Measurements from ENCODE around the gene CPNE7.

Gene CPNE7

GRCh38 chr16:89575247-89576152 is at the start of gene CPNE7:
Gene CPNE7, plus strand, starts transcription at chr16:89575758. Its CDS starts 140 bp downstream, at chr16:89575898.
- Histone ChIP-seq H3K27ac (ENCODE audit: low read depth, low read length) (no peak within 1 kb of the TSS), H3K4me3 (ENCODE audit: low read depth, low read length) (peak within 1 kb of the TSS; percentile 70), H3K36me3 (ENCODE audit: control insufficient read depth, insufficient read depth, low read length) (peaks cover 17% of the 10 kb centered on the region), H3K4me1 (ENCODE audit: control insufficient read depth, insufficient read depth, low read length) (no peaks in the 10 kb centered on the region; the same call in 1 of the 2 replicates), H3K27me3 (ENCODE audit: control insufficient read depth, insufficient read depth, low read length) (peaks cover 23% of the 10 kb centered on the region; the same call in 1 of the 2 replicates), H3K9me3 (ENCODE audit: control insufficient read depth, insufficient read depth, low read length) (peaks cover 4% of the 10 kb centered on the region; the same call in 1 of the 2 replicates), H3K9ac (ENCODE audit: low read depth, low read length) (no peak within 1 kb of the TSS)

- no peaks in the 10 kb centered on the region for H3K4me1 ChIP-seq (ENCODE audit: control insufficient read depth, insufficient read depth, low read length)
- H3K9me3 ChIP-seq (ENCODE audit: control insufficient read depth, insufficient read depth, low read length) = no peaks in the 10 kb centered on the region
- H3K27me3 ChIP-seq (ENCODE audit: control insufficient read depth, insufficient read depth, low read length) = no peaks in the 10 kb centered on the region
- H3K4me3 ChIP-seq (ENCODE audit: low read depth, low read length) = no peak overlapping the region
- H3K9ac ChIP-seq (ENCODE audit: low read depth, low read length) = no peak overlapping the region
- no peak overlapping the region for H3K27ac ChIP-seq (ENCODE audit: low read depth, low read length)
- H3K36me3 ChIP-seq (ENCODE audit: control insufficient read depth, insufficient read depth, low read length) = peaks cover 90% of the 10 kb centered on the region
Observed at GRCh38 chr16:89529097-89529496, 46.5 kb upstream of the CPNE7 start.

DNA sequence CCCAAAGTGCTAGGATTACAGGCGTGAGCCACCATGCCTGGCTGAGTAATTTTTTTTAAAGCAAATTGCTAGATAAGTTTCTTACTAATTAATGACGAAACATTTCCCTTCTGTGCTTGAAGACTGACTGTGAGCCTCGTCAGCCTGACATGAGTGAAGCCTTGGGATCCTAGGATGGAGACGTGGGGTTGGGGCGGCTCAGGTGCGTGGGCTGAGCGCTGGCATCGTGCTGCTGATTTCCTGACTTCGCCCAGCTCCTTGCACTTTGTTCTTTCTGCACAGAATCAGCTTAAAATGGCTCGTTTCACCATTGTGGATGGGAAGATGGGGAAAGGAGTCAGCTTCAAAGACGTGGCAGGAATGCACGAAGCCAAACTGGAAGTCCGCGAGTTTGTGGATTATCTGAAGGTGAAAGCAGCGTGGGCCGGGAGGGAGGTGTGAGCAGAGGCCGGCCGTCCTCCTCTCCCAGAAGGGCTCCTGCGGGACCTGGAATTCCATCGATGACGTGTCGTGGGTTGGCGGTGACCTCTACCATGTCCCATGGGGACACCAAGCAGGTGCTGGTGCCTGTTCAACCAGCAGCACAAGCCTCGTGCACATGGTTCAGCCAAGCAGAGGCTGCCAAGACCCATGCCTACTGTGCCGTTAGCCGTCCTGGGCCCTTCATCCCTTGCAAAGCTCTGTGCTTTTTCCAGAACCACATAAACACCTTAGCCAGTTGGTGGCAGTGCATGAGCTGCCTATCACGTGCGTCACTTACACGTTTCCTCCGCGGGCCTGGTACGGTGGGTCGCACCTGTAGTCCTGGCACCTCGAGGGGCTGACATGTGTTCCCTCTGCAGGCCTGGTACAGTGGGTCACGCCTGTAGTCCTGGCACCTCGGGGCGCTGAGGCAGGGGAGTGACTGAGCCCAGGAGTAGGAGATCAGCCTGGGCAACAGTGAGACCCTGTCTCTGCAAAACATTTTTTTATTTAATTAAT is 44.9 kb upstream of the CPNE7 start:
- H3K36me3 ChIP-seq (ENCODE audit: control insufficient read depth, insufficient read depth, low read length) = peaks cover 90% of the 10 kb centered on the region
- H3K4me1 ChIP-seq (ENCODE audit: control insufficient read depth, insufficient read depth, low read length) = no peaks in the 10 kb centered on the region

GRCh38 chr16:89531821-89532526 is 43.6 kb upstream of the CPNE7 start:
- Histone ChIP-seq H3K4me1 (ENCODE audit: control insufficient read depth, insufficient read depth, low read length) (no peaks in the 10 kb centered on the region), H3K9ac (ENCODE audit: low read depth, low read length) (no peak overlapping the region), H3K9me3 (ENCODE audit: control insufficient read depth, insufficient read depth, low read length) (no peaks in the 10 kb centered on the region), H3K27ac (ENCODE audit: low read depth, low read length) (no peak overlapping the region), H3K4me3 (ENCODE audit: low read depth, low read length) (no peak overlapping the region), H3K36me3 (ENCODE audit: control insufficient read depth, insufficient read depth, low read length) (peaks cover 82% of the 10 kb centered on the region), H3K27me3 (ENCODE audit: control insufficient read depth, insufficient read depth, low read length) (no peaks in the 10 kb centered on the region)

More for the DNA sequence above, 44.9 kb upstream of the CPNE7 start:
- Histone ChIP-seq H3K4me3 (ENCODE audit: low read depth, low read length) (no peak overlapping the region), H3K9me3 (ENCODE audit: control insufficient read depth, insufficient read depth, low read length) (no peaks in the 10 kb centered on the region), H3K27me3 (ENCODE audit: control insufficient read depth, insufficient read depth, low read length) (no peaks in the 10 kb centered on the region), H3K27ac (ENCODE audit: low read depth, low read length) (no peak overlapping the region), H3K9ac (ENCODE audit: low read depth, low read length) (no peak overlapping the region)

DNA sequence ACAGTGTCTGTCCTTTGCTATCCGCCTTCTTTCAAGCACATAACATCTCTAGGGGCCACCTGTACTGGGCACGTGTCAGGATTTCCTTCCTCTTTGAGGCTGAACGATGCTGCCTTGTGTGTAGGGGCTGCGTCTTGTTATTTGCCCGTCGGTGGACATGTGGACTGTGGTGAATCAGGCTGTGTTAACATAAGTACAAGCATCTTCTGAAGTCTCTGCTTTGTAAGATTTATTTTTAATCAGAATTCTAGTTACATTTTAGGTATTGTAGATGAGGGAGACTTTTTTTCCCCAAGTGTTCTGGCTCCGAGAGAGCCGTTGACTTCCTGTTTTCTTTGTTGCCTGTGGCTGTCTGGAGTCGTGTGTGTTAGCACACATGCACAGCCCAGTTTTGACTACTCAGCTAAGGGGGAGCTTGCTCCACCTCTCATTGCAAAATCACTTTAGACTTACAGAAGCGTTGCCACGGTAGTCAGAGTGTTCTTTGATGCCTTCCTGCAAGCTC is 41.3 kb upstream of the CPNE7 start:
- no peak overlapping the region for H3K27ac ChIP-seq (ENCODE audit: low read depth, low read length)
- no peaks in the 10 kb centered on the region for H3K9me3 ChIP-seq (ENCODE audit: control insufficient read depth, insufficient read depth, low read length)
- no peaks in the 10 kb centered on the region for H3K4me1 ChIP-seq (ENCODE audit: control insufficient read depth, insufficient read depth, low read length)
- no peak overlapping the region for H3K4me3 ChIP-seq (ENCODE audit: low read depth, low read length)
- H3K36me3 ChIP-seq (ENCODE audit: control insufficient read depth, insufficient read depth, low read length) = peaks cover 80% of the 10 kb centered on the region
- no peaks in the 10 kb centered on the region for H3K27me3 ChIP-seq (ENCODE audit: control insufficient read depth, insufficient read depth, low read length)
- H3K9ac ChIP-seq (ENCODE audit: low read depth, low read length) = no peak overlapping the region

GRCh38 chr16:89536371-89536770 is 39.2 kb upstream of the CPNE7 start:
- H3K9ac ChIP-seq (ENCODE audit: low read depth, low read length) = no peak overlapping the region
- no peak overlapping the region for H3K4me3 ChIP-seq (ENCODE audit: low read depth, low read length)
- H3K27ac ChIP-seq (ENCODE audit: low read depth, low read length) = no peak overlapping the region
- H3K27me3 ChIP-seq (ENCODE audit: control insufficient read depth, insufficient read depth, low read length) = no peaks in the 10 kb centered on the region
- no peaks in the 10 kb centered on the region for H3K4me1 ChIP-seq (ENCODE audit: control insufficient read depth, insufficient read depth, low read length)
- no peaks in the 10 kb centered on the region for H3K9me3 ChIP-seq (ENCODE audit: control insufficient read depth, insufficient read depth, low read length)
- peaks cover 77% of the 10 kb centered on the region for H3K36me3 ChIP-seq (ENCODE audit: control insufficient read depth, insufficient read depth, low read length)

- Histone ChIP-seq H3K9me3 (ENCODE audit: control insufficient read depth, insufficient read depth, low read length) (no peaks in the 10 kb centered on the region), H3K27ac (ENCODE audit: low read depth, low read length) (no peak overlapping the region), H3K36me3 (ENCODE audit: control insufficient read depth, insufficient read depth, low read length) (peaks cover 75% of the 10 kb centered on the region), H3K4me1 (ENCODE audit: control insufficient read depth, insufficient read depth, low read length) (no peaks in the 10 kb centered on the region), H3K9ac (ENCODE audit: low read depth, low read length) (no peak overlapping the region), H3K4me3 (ENCODE audit: low read depth, low read length) (no peak overlapping the region), H3K27me3 (ENCODE audit: control insufficient read depth, insufficient read depth, low read length) (no peaks in the 10 kb centered on the region)
Observed at GRCh38 chr16:89536886-89537548, 38.5 kb upstream of the CPNE7 start.

- H3K4me3 ChIP-seq (ENCODE audit: low read depth, low read length) = no peak overlapping the region
- no peak overlapping the region for H3K27ac ChIP-seq (ENCODE audit: low read depth, low read length)
- H3K36me3 ChIP-seq (ENCODE audit: control insufficient read depth, insufficient read depth, low read length) = peaks cover 74% of the 10 kb centered on the region
- no peaks in the 10 kb centered on the region for H3K27me3 ChIP-seq (ENCODE audit: control insufficient read depth, insufficient read depth, low read length)
- no peak overlapping the region for H3K9ac ChIP-seq (ENCODE audit: low read depth, low read length)
- no peaks in the 10 kb centered on the region for H3K9me3 ChIP-seq (ENCODE audit: control insufficient read depth, insufficient read depth, low read length)
- no peaks in the 10 kb centered on the region for H3K4me1 ChIP-seq (ENCODE audit: control insufficient read depth, insufficient read depth, low read length)
Observed at GRCh38 chr16:89537549-89537925, 38.0 kb upstream of the CPNE7 start.

GRCh38 chr16:89538286-89538685 is 37.3 kb upstream of the CPNE7 start:
- Histone ChIP-seq H3K4me1 (ENCODE audit: control insufficient read depth, insufficient read depth, low read length) (no peaks in the 10 kb centered on the region), H3K4me3 (ENCODE audit: low read depth, low read length) (no peak overlapping the region), H3K9ac (ENCODE audit: low read depth, low read length) (no peak overlapping the region), H3K27ac (ENCODE audit: low read depth, low read length) (no peak overlapping the region), H3K27me3 (ENCODE audit: control insufficient read depth, insufficient read depth, low read length) (no peaks in the 10 kb centered on the region), H3K9me3 (ENCODE audit: control insufficient read depth, insufficient read depth, low read length) (no peaks in the 10 kb centered on the region), H3K36me3 (ENCODE audit: control insufficient read depth, insufficient read depth, low read length) (peaks cover 69% of the 10 kb centered on the region)

- no peaks in the 10 kb centered on the region for H3K9me3 ChIP-seq (ENCODE audit: control insufficient read depth, insufficient read depth, low read length)
- H3K4me1 ChIP-seq (ENCODE audit: control insufficient read depth, insufficient read depth, low read length) = no peaks in the 10 kb centered on the region
- H3K4me3 ChIP-seq (ENCODE audit: low read depth, low read length) = no peak overlapping the region
- H3K27ac ChIP-seq (ENCODE audit: low read depth, low read length) = no peak overlapping the region
- H3K36me3 ChIP-seq (ENCODE audit: control insufficient read depth, insufficient read depth, low read length) = peaks cover 67% of the 10 kb centered on the region
- H3K9ac ChIP-seq (ENCODE audit: low read depth, low read length) = no peak overlapping the region
- no peaks in the 10 kb centered on the region for H3K27me3 ChIP-seq (ENCODE audit: control insufficient read depth, insufficient read depth, low read length)
Observed at GRCh38 chr16:89540557-89540956, 35.0 kb upstream of the CPNE7 start.

Measured in HUES48 (cell line).